Panc1 (cell line): Measurements from ENCODE around the gene USP27X. TPM values are rescaled to one million over a fixed set of nuclear protein-coding genes. Genes with fewer than 3 reads are reported as not detected.

Source experiments
- ATAC-seq: fragments of 200-7000 bp; cut with Tn5 transposase; 2 replicates; pipeline ENCODE4 v1.9.1; 2020; ENCODE audit warnings: mild to moderate bottlenecking, moderate library complexity
- BruUV-seq: library from RNA; stranded (reverse); fragments of 400-500 nt; replicated peaks from 2 replicates; lab custom pipeline; 2021; lab: Mats Ljungman, UMichigan
- CTCF ChIA-PET: fragments of 300-600 bp; sonication (Branson Sonifier 250); formaldehyde crosslinking; loops from one replicate; lab custom pipeline; 2022; ENCODE audit warnings: antibody characterized with exemption; lab: Charles Lee
- POLR2A ChIA-PET: fragments of 300-600 bp; sonication (Branson Sonifier 250); formaldehyde crosslinking; loops from one replicate; lab custom pipeline; 2022; ENCODE audit warnings: antibody characterized with exemption; lab: Charles Lee
- DNase-seq: peaks from one replicate; pipeline ENCODE4 v3.0.0-alpha.2; 2010; ENCODE audit warnings: low read depth, low spot score
- H3K27ac ChIP-seq: 2 replicates; pipeline ENCODE4 v1.5.1; 2011; ENCODE audit warnings: mild to moderate bottlenecking, low read length, inconsistent platforms
- H3K27me3 ChIP-seq: fragments of 200-500 bp; sonication (Bioruptor generic); 2 replicates; pipeline ENCODE4 v1.6.0; 2014; ENCODE audit warnings: low read length, inconsistent platforms; ENCODE audit not compliant: control insufficient read depth, insufficient read depth
- H3K36me3 ChIP-seq: fragments of 200-500 bp; sonication (Bioruptor generic); 2 replicates; pipeline ENCODE4 v1.5.1; 2014; ENCODE audit warnings: inconsistent platforms, mild to moderate bottlenecking, low read length, moderate library complexity; ENCODE audit not compliant: control insufficient read depth, insufficient read depth
- H3K4me1 ChIP-seq: 2 replicates; pipeline ENCODE4 v1.5.1; 2011; ENCODE audit warnings: inconsistent platforms, mild to moderate bottlenecking, low read length, moderate library complexity; ENCODE audit not compliant: control insufficient read depth, insufficient read depth
- H3K4me3 ChIP-seq, 2 experiments: 2 replicates each; pipeline ENCODE4 v1.5.1; 2011 to 2012; ENCODE audit warnings: low read depth in 2 of 2, low read length in 2 of 2, mild to moderate bottlenecking in 2 of 2, inconsistent platforms in 1 of 2, moderate library complexity in 1 of 2
- H3K9me3 ChIP-seq: fragments of 200-500 bp; sonication (Bioruptor generic); 2 replicates; pipeline ENCODE4 v1.5.1; 2014; ENCODE audit warnings: low read depth, mild to moderate bottlenecking, inconsistent platforms, low read length, moderate library complexity; ENCODE audit not compliant: control insufficient read depth, insufficient read depth
- CTCF ChIP-seq: fragments of 450-650 bp; IDR thresholded peaks from 2 replicates; pipeline ENCODE4 v1.5.1; 2017; ENCODE audit warnings: mild to moderate bottlenecking
- POLR2AphosphoS5 ChIP-seq: IDR thresholded peaks from 2 replicates; pipeline ENCODE4 v1.6.1; 2012; ENCODE audit warnings: mild to moderate bottlenecking, low read depth, low read length, moderate library complexity
- REST ChIP-seq, 2 experiments: IDR thresholded peaks; 2 replicates each; pipeline ENCODE4 v1.6.1; 2011 to 2012; ENCODE audit warnings: low read depth in 2 of 2, control low read depth in 1 of 2, low read length in 1 of 2, mild to moderate bottlenecking in 1 of 2, moderate library complexity in 1 of 2; ENCODE audit not compliant: insufficient read depth in 1 of 2
- SIN3A ChIP-seq: IDR thresholded peaks from 2 replicates; pipeline ENCODE4 v1.6.1; 2012; ENCODE audit warnings: low read depth, mild to moderate bottlenecking, low read length, moderate library complexity, borderline replicate concordance; ENCODE audit not compliant: insufficient read depth
- TCF7L2 ChIP-seq: IDR thresholded peaks from 2 replicates; pipeline ENCODE4 v1.6.1; 2011; ENCODE audit warnings: mild to moderate bottlenecking, low read depth, low read length, inconsistent platforms
- in situ Hi-C: cut with HindIII; loops from 2 replicates; pipeline ENCODE4 v1.10.0; 2016; ENCODE audit warnings: low sequenced_read_pairs, low pct_unique_long_range_greater_than_20kb
- intact Hi-C: fragments of 100-400 bp; cut with micrococcal nuclease; formaldehyde crosslinking; loops from one replicate; pipeline ENCODE4 v1.10.0; 2022; ENCODE audit not compliant: unreplicated experiment
- total RNA-seq: library from RNA; stranded (reverse); gene quantifications from one replicate; pipeline ENCODE4 v1.2.1, GENCODE V29; 2021; ENCODE audit not compliant: unreplicated experiment

The USP27X gene
- total RNA-seq, 1 experiment from 2014 or later, result 3.1 TPM

GRCh38 chrX:49859491-49859890 lies 19.8 kb upstream of the USP27X start:
- in situ Hi-C loops, result no loop called here
- Histone ChIP-seq H3K27ac (no peak overlapping the region), H3K9me3 (no peaks in the 10 kb centered on the region)

GRCh38 chrX:49860867-49861535 lies 18.3 kb upstream of the USP27X start:
- no peak overlapping the region for H3K27ac ChIP-seq
- ChIA-PET POLR2A (no interaction called here), CTCF (no interaction called here)
- in situ Hi-C loops (no loop called here), intact Hi-C loops (no loop called here)
- DNase-seq (no peak), ATAC-seq (no peak)
- H3K27me3 ChIP-seq, result no peaks in the 10 kb centered on the region; the same call in 1 of the 2 replicates
- no peaks in the 10 kb centered on the region for H3K4me1 ChIP-seq
- H3K9me3 ChIP-seq, result no peaks in the 10 kb centered on the region
- no TSS peak for BruUV-seq
- H3K36me3 ChIP-seq, result no peaks in the 10 kb centered on the region
- no peak for TF ChIP-seq CTCF
- no peak for TF ChIP-seq TCF7L2
- TF ChIP-seq SIN3A, result no peak
- H3K4me3 ChIP-seq, result no peak overlapping the region

More at GRCh38 chrX:49859491-49859890, 19.8 kb upstream of the USP27X start:
- Histone ChIP-seq H3K4me1 (no peaks in the 10 kb centered on the region), H3K36me3 (no peaks in the 10 kb centered on the region), H3K4me3 (no peak overlapping the region), H3K27me3 (no peaks in the 10 kb centered on the region)
- no TSS peak for BruUV-seq
- intact Hi-C loops, result no loop called here
- TF ChIP-seq CTCF (no peak), TCF7L2 (no peak), POLR2AphosphoS5 (no peak), SIN3A (no peak), REST (IDR thresholded peaks at IDR 0.05; ENCODE audit: insufficient read depth in 1 of 2, low read depth in 2 of 2, low read length in 1 of 2) (no peak)
- CTCF ChIA-PET, result no interaction called here
- POLR2A ChIA-PET, result no interaction called here
- DNase-seq (no peak), ATAC-seq (no peak)
